SK-N-SH (cell line): Measurements from ENCODE around the gene SAP30L. TPM values are rescaled to one million over a fixed set of nuclear protein-coding genes. Genes with fewer than 3 reads are reported as not detected.

Experiments
- CTCF ChIA-PET: fragments of 300-600, 350-600 bp; formaldehyde crosslinking; extraction: SDS; loops from one replicate; lab custom pipeline; 2021; lab: Yijun Ruan, JAX
- POLR2A ChIA-PET: fragments of 350-600 bp; sonication (Branson Sonifier 250); formaldehyde crosslinking; extraction: SDS; loops from one replicate; lab custom pipeline; 2020; ENCODE audit warnings: antibody characterized with exemption, inconsistent platforms; lab: Yijun Ruan, JAX
- DNase-seq: peaks from one replicate; pipeline ENCODE4 v3.0.0; 2012
- H2AFZ ChIP-seq: fragments of 200-600 bp; sonication (generic); 2 replicates; pipeline ENCODE4 v1.8.1; 2016; ENCODE audit warnings: antibody characterized with exemption, mild to moderate bottlenecking, low read depth
- H3F3A ChIP-seq: fragments of 200-600 bp; sonication (generic); replicated peaks from 2 replicates; pipeline ENCODE3; 2016; ENCODE audit warnings: antibody characterized with exemption, mild to moderate bottlenecking; ENCODE audit not compliant: insufficient read depth
- H3K27ac ChIP-seq, 2 experiments: fragments of 200-500 bp in 1 of 2; fragments of 200-600 bp in 1 of 2; sonication (Bioruptor generic) in 1 of 2; sonication (generic), shearing (Covaris generic) in 1 of 2; 2 replicates each; pipeline versions ENCODE4 v1.5.1 to v1.6.1; 2014 to 2016; ENCODE audit warnings: low read depth in 2 of 2, inconsistent platforms in 1 of 2, low read length in 1 of 2, mild to moderate bottlenecking in 1 of 2, mixed read lengths in 1 of 2
- H3K27me3 ChIP-seq: fragments of 200-600 bp; sonication (generic), shearing (Covaris generic); 2 replicates; pipeline ENCODE4 v1.6.1; 2016; ENCODE audit warnings: mixed run types; ENCODE audit not compliant: insufficient read depth
- H3K36me3 ChIP-seq, 2 experiments: fragments of 200-500 bp in 1 of 2; fragments of 200-600 bp in 1 of 2; sonication (Bioruptor generic) in 1 of 2; sonication (generic) in 1 of 2; replicated peaks in 1 of 2; 2 replicates each; pipeline versions ENCODE3 to v1.5.1; 2014 to 2016; ENCODE audit warnings: low read length in 1 of 2, mild to moderate bottlenecking in 1 of 2; ENCODE audit not compliant: insufficient read depth in 2 of 2, control insufficient read depth in 1 of 2
- H3K4me1 ChIP-seq, 2 experiments: fragments of 200-500 bp in 1 of 2; fragments of 200-600 bp in 1 of 2; sonication (Bioruptor generic) in 1 of 2; sonication (generic), shearing (Covaris generic) in 1 of 2; 2 replicates each; pipeline versions ENCODE4 v1.5.1 to v1.6.1; 2014 to 2016; ENCODE audit warnings: low read depth in 1 of 2, low read length in 1 of 2, mixed run types in 1 of 2; ENCODE audit not compliant: insufficient read depth in 2 of 2, control insufficient read depth in 1 of 2
- H3K4me2 ChIP-seq: fragments of 200-600 bp; sonication (generic), shearing (Covaris generic); 2 replicates; pipeline ENCODE4 v1.6.1; 2017; ENCODE audit warnings: mixed run types
- H3K4me3 ChIP-seq, 2 experiments: fragments of 200-500 bp in 1 of 2; fragments of 200-600 bp in 1 of 2; sonication (Bioruptor generic) in 1 of 2; sonication (generic), shearing (Covaris generic) in 1 of 2; 2 replicates each; pipeline versions ENCODE4 v1.5.1 to v1.8.1; 2014 to 2016; ENCODE audit warnings: low read depth in 2 of 2, inconsistent platforms in 1 of 2, low read length in 1 of 2, mild to moderate bottlenecking in 1 of 2, mixed read lengths in 1 of 2, moderate library complexity in 1 of 2
- H3K79me2 ChIP-seq: fragments of 200-600 bp; sonication (generic); 2 replicates; pipeline ENCODE4 v1.8.1; 2017; ENCODE audit warnings: mild to moderate bottlenecking; ENCODE audit not compliant: insufficient read depth
- H3K9ac ChIP-seq: fragments of 200-600 bp; sonication (generic); 2 replicates; pipeline ENCODE4 v1.6.1; 2017; ENCODE audit warnings: mixed run types
- H3K9me2 ChIP-seq: fragments of 200-600 bp; sonication (generic); 2 replicates; pipeline ENCODE4 v1.6.1; 2017; ENCODE audit warnings: mixed run types
- H3K9me3 ChIP-seq: fragments of 200-600 bp; sonication (generic); 2 replicates; pipeline ENCODE4 v1.6.1; 2017; ENCODE audit warnings: mixed run types, mild to moderate bottlenecking, moderate library complexity
- H4K20me1 ChIP-seq: fragments of 200-600 bp; sonication (generic); 2 replicates; pipeline ENCODE4 v1.6.1; 2017; ENCODE audit warnings: mild to moderate bottlenecking, mixed run types; ENCODE audit not compliant: insufficient read depth
- CHD2 ChIP-seq: fragments of 150-350 bp; IDR thresholded peaks from 2 replicates; pipeline ENCODE4 v1.6.1; 2018; ENCODE audit warnings: low read length; ENCODE audit not compliant: partially characterized antibody
- CTCF ChIP-seq: fragments of 200-600 bp; sonication (generic); IDR thresholded peaks from 2 replicates; pipeline ENCODE4 v1.6.1; 2017; ENCODE audit warnings: antibody characterized with exemption, mild to moderate bottlenecking, moderate library complexity
- ELF1 ChIP-seq: IDR thresholded peaks from 2 replicates; pipeline ENCODE4 v1.4.0; 2012
- EZH2phosphoT487 ChIP-seq: fragments of 200-600 bp; sonication (generic); IDR thresholded peaks from 2 replicates; pipeline ENCODE4 v1.6.1; 2017; ENCODE audit warnings: low read depth, mixed run types, mild to moderate bottlenecking, antibody characterized with exemption, moderate library complexity, borderline replicate concordance
- FOSL2 ChIP-seq: IDR thresholded peaks from 2 replicates; pipeline ENCODE4 v1.4.0; 2012; ENCODE audit warnings: low read depth, mild to moderate bottlenecking, moderate library complexity, borderline replicate concordance
- FOXM1 ChIP-seq: IDR thresholded peaks from 2 replicates; pipeline ENCODE4 v1.4.0; 2012; ENCODE audit warnings: low read depth, mild to moderate bottlenecking
- GABPA ChIP-seq: IDR thresholded peaks from 2 replicates; pipeline ENCODE4 v1.4.0; 2012; ENCODE audit warnings: low read depth, mild to moderate bottlenecking
- MAX ChIP-seq: IDR thresholded peaks from 2 replicates; pipeline ENCODE4 v1.4.0; 2012; ENCODE audit warnings: low read depth
- MEF2A ChIP-seq: IDR thresholded peaks from 2 replicates; pipeline ENCODE4 v1.4.0; 2012; ENCODE audit warnings: low read depth, borderline replicate concordance
- MXI1 ChIP-seq: IDR thresholded peaks from 2 replicates; pipeline ENCODE4 v1.6.1; 2012; ENCODE audit warnings: mild to moderate bottlenecking, low read depth, low read length, improper control_type of control experiment
- NFIC ChIP-seq: IDR thresholded peaks from 2 replicates; pipeline ENCODE4 v1.4.0; 2012; ENCODE audit warnings: borderline replicate concordance
- POLR2AphosphoS5 ChIP-seq: IDR thresholded peaks from 2 replicates; pipeline ENCODE4 v1.6.1; 2012; ENCODE audit warnings: low read depth, low read length
- RAD21 ChIP-seq: IDR thresholded peaks from 2 replicates; pipeline ENCODE4 v1.6.1; 2012; ENCODE audit warnings: mild to moderate bottlenecking, low read length
- RCOR1 ChIP-seq: fragments of 150-350 bp; IDR thresholded peaks from 2 replicates; pipeline ENCODE4 v1.6.1; 2017; ENCODE audit warnings: antibody characterized with exemption, low read length
- REST ChIP-seq: IDR thresholded peaks from 2 replicates; pipeline ENCODE4 v1.6.1; 2012; ENCODE audit warnings: mild to moderate bottlenecking, low read depth, low read length, moderate library complexity
- RXRA ChIP-seq: IDR thresholded peaks from 2 replicates; pipeline ENCODE4 v1.4.0; 2012; ENCODE audit warnings: low read depth, mild to moderate bottlenecking, borderline replicate concordance
- SIN3A ChIP-seq: IDR thresholded peaks from 2 replicates; pipeline ENCODE4 v1.6.1; 2012; ENCODE audit warnings: low read depth, mild to moderate bottlenecking, low read length, moderate library complexity, borderline replicate concordance
- SMC3 ChIP-seq: IDR thresholded peaks from 2 replicates; pipeline ENCODE4 v1.6.1; 2012; ENCODE audit warnings: low read depth, low read length, improper control_type of control experiment
- TEAD4 ChIP-seq: IDR thresholded peaks from 2 replicates; pipeline ENCODE4 v1.4.0; 2012; ENCODE audit warnings: mild to moderate bottlenecking, borderline replicate concordance; ENCODE audit not compliant: insufficient read depth
- USF2 ChIP-seq: fragments of 150-350 bp; IDR thresholded peaks from 2 replicates; pipeline ENCODE4 v1.6.1; 2017; ENCODE audit warnings: antibody characterized with exemption, low read length, low read depth, borderline replicate concordance
- WGBS: methylation state at CpG from one replicate; pipeline ENCODE4 v1.1.6; 2017; ENCODE audit warnings: low lambda C conversion rate; 5-methylcytosine and 5-hydroxymethylcytosine counted together
- polyA plus RNA-seq, 3 experiments: library from polyadenylated mRNA; depleted of rRNA; stranded (reverse); fragments of >200 nt; gene quantifications; 2 replicates each; pipeline ENCODE4 v1.2.3, GENCODE V29; 2012

The SAP30L gene
- polyA plus RNA-seq, 1 of the 3 experiments (the other 2 are of a cell fraction), result 26.6 TPM

GRCh38 chr5:154506049-154506715 lies 60.4 kb downstream of the SAP30L start:
- no peaks in the 10 kb centered on the region for H3F3A ChIP-seq
- H3K4me1 ChIP-seq, result peaks cover 0 to 29% of the 10 kb centered on the region in 2 experiments; a peak in 2 of 4 replicates
- no peak overlapping the region for H3K9ac ChIP-seq
- no peak for DNase-seq
- H2AFZ ChIP-seq, result no peak overlapping the region
- H3K9me2 ChIP-seq, result no peaks in the 10 kb centered on the region
- ChIA-PET POLR2A (interaction anchor here (0.9 to 2.8 kb wide), 7 partner anchors 10 to 28 kb away, joined by 3 to 24 read pairs (median 9); partner anchors contain the start of gene HAND1), CTCF (interaction anchor here (0.5 to 13.0 kb wide), 15 partner anchors 9 to 531 kb away, joined by 3 to 112 read pairs (median 4); partner anchors contain the start of gene HAND1)
- H3K27me3 ChIP-seq, result no peaks in the 10 kb centered on the region; the same call in none of the 2 replicates
- TF ChIP-seq USF2 (no peak), GABPA (no peak), MEF2A (no peak), FOXM1 (no peak), POLR2AphosphoS5 (no peak), CHD2 (no peak)
- H4K20me1 ChIP-seq, result no peaks in the 10 kb centered on the region
- no peaks in the 10 kb centered on the region for H3K36me3 ChIP-seq
- 70% methylated on average over 4 of the region's 8 CpGs for WGBS
- no peaks in the 10 kb centered on the region for H3K9me3 ChIP-seq
- H3K79me2 ChIP-seq, result no peaks in the 10 kb centered on the region
- peak overlapping the region in 1 of 2 experiments; percentile 92; a peak in 2 of 4 replicates for H3K27ac ChIP-seq
- no peak overlapping the region for H3K4me2 ChIP-seq
- no peak overlapping the region for H3K4me3 ChIP-seq

- H3K9ac ChIP-seq, result no peak overlapping the region
- H2AFZ ChIP-seq, result no peak overlapping the region
- H3K27ac ChIP-seq, result no peak overlapping the region; a peak in 1 of 4 replicates
- H3K4me3 ChIP-seq, result no peak overlapping the region
- H3F3A ChIP-seq, result no peaks in the 10 kb centered on the region
- H3K4me2 ChIP-seq, result no peak overlapping the region
- ChIA-PET POLR2A (interaction anchor here (0.9 to 2.8 kb wide), 4 partner anchors 10 to 29 kb away, joined by 3 to 24 read pairs (median 8); partner anchors contain the start of gene HAND1), CTCF (interaction anchor here (0.9 to 13.0 kb wide), 8 partner anchors 14 to 104 kb away, joined by 3 to 112 read pairs (median 6); partner anchors contain the start of gene HAND1)
- no peaks in the 10 kb centered on the region for H3K9me3 ChIP-seq
- H3K9me2 ChIP-seq, result no peaks in the 10 kb centered on the region
- H3K36me3 ChIP-seq, result no peaks in the 10 kb centered on the region
- peaks cover 0 to 29% of the 10 kb centered on the region in 2 experiments; a peak in 2 of 4 replicates for H3K4me1 ChIP-seq
- 75% methylated on average over 11 of the region's 11 CpGs for WGBS
- no peaks in the 10 kb centered on the region for H3K79me2 ChIP-seq
- no peak for DNase-seq
- H3K27me3 ChIP-seq, result no peaks in the 10 kb centered on the region; the same call in none of the 2 replicates
- no peaks in the 10 kb centered on the region for H4K20me1 ChIP-seq
- TF ChIP-seq TEAD4 (no peak), CTCF (no peak), FOSL2 (no peak), ELF1 (no peak), REST (no peak), GABPA (no peak), RCOR1 (no peak), MAX (no peak), SMC3 (no peak), MXI1 (no peak), RXRA (no peak), EZH2phosphoT487 (no peak), SIN3A (no peak), RAD21 (no peak), NFIC (no peak)
These were observed 60.9 kb downstream of the SAP30L start for GRCh38 chr5:154506716-154507080.
